K562 (cell line): Measurements from ENCODE around the gene NR4A2. TPM values are rescaled to one million over a fixed set of nuclear protein-coding genes. Genes with fewer than 3 reads are reported as not detected.

Experiments used
- ATAC-seq: fragments of 200-7000 bp; cut with Tn5 transposase; 3 replicates; pipeline ENCODE4 v1.9.1; 2020; ENCODE audit warnings: moderate library complexity
- Bru-seq: library from RNA; stranded (reverse); fragments of 400-500 nt; gene quantifications from one replicate; lab custom pipeline; 2021; lab: Mats Ljungman, UMichigan
- BruChase-seq, 2 experiments: library from RNA; stranded (reverse); fragments of 400-500 nt; gene quantifications; one replicate each; lab custom pipeline; 2021; lab: Mats Ljungman, UMichigan
- BruUV-seq: library from RNA; stranded (reverse); fragments of 400-500 nt; replicated peaks from 2 replicates; lab custom pipeline; 2021; lab: Mats Ljungman, UMichigan
- CTCF ChIA-PET: fragments of 300-600 bp; formaldehyde crosslinking; extraction: SDS; loops from one replicate; lab custom pipeline; 2021; ENCODE audit warnings: low intra/inter-chr PET ratio; lab: Yijun Ruan, JAX
- POLR2A ChIA-PET: fragments of 300-600, 350-650 bp; sonication (Branson Sonifier 250); formaldehyde crosslinking; extraction: SDS; loops from one replicate; lab custom pipeline; 2021; ENCODE audit warnings: antibody characterized with exemption, inconsistent platforms; lab: Yijun Ruan, JAX
- DNase-seq, 4 experiments: peaks; one replicate each; pipeline versions ENCODE4 v3.0.0 to v3.0.0-alpha.2; 2011 to 2018; ENCODE audit warnings: low spot score in 3 of 4, mixed read lengths in 3 of 4; ENCODE audit errors: extremely low read depth in 1 of 4
- FAIRE-seq: peaks from 2 replicates; lab custom pipeline; 2011; peaks lifted over from hg19 to GRCh38; lab: Jason Lieb, UNC
- H2AFZ ChIP-seq: 2 replicates; pipeline ENCODE4 v1.6.0; 2011; ENCODE audit warnings: low read depth, low read length, control low read depth, inconsistent platforms
- H3K27ac ChIP-seq: fragments of 200-600 bp; 3 replicates; pipeline ENCODE4 v1.8.0; 2011; ENCODE audit warnings: low read depth, mild to moderate bottlenecking, control low read depth, inconsistent platforms, low read length, moderate library complexity, mixed read lengths; ENCODE audit errors: extremely low read depth
- H3K27me3 ChIP-seq, 2 experiments: fragments of 300-600 bp in 1 of 2; 2 replicates in 1 of 2; 3 replicates in 1 of 2; pipeline versions ENCODE4 v1.6.0 to v1.8.0; 2011; ENCODE audit warnings: inconsistent platforms in 2 of 2, low read length in 2 of 2, mild to moderate bottlenecking in 1 of 2, mixed read lengths in 1 of 2, moderate library complexity in 1 of 2; ENCODE audit not compliant: control insufficient read depth in 2 of 2, insufficient read depth in 2 of 2
- H3K36me3 ChIP-seq: fragments of 300-600 bp; 3 replicates; pipeline ENCODE4 v1.8.0; 2011; ENCODE audit warnings: mild to moderate bottlenecking, low read length, inconsistent platforms; ENCODE audit not compliant: control insufficient read depth, insufficient read depth
- H3K4me1 ChIP-seq, 2 experiments: fragments of 200-600 bp in 1 of 2; replicated peaks in 1 of 2; 2 replicates in 1 of 2; 3 replicates in 1 of 2; pipeline versions ENCODE4 v1.5.1 to v1.8.0; 2011; ENCODE audit warnings: inconsistent platforms in 2 of 2, low read length in 2 of 2, mild to moderate bottlenecking in 1 of 2, mixed read lengths in 1 of 2, moderate library complexity in 1 of 2; ENCODE audit not compliant: control insufficient read depth in 2 of 2, insufficient read depth in 2 of 2
- H3K4me2 ChIP-seq: 2 replicates; pipeline ENCODE4 v1.6.1; 2011; ENCODE audit warnings: low read length, control low read depth, inconsistent platforms, mixed read lengths; ENCODE audit not compliant: insufficient read depth
- H3K4me3 ChIP-seq: fragments of 200-600 bp; sonication (generic), shearing (Covaris generic); 2 replicates; pipeline ENCODE4 v1.5.1; 2016; ENCODE audit warnings: control low read depth, inconsistent platforms
- H3K79me2 ChIP-seq: fragments of 200-600 bp; 3 replicates; pipeline ENCODE4 v1.8.0; 2011; ENCODE audit warnings: low read length, inconsistent platforms; ENCODE audit not compliant: control insufficient read depth, insufficient read depth
- H3K9ac ChIP-seq, 2 experiments: 2 replicates each; pipeline versions ENCODE4 v1.6.0 to v1.6.1; 2011; ENCODE audit warnings: low read depth in 2 of 2, low read length in 2 of 2, control low read depth in 1 of 2, inconsistent platforms in 1 of 2, mild to moderate bottlenecking in 1 of 2, mixed read lengths in 1 of 2; ENCODE audit not compliant: insufficient read depth in 1 of 2
- H3K9me1 ChIP-seq: one replicate; pipeline ENCODE4 v1.6.0; 2011; ENCODE audit warnings: inconsistent platforms, mild to moderate bottlenecking, low read length, moderate library complexity; ENCODE audit not compliant: control insufficient read depth, insufficient read depth
- H3K9me3 ChIP-seq: replicated peaks from 2 replicates; pipeline ENCODE4 v1.5.1; 2011; ENCODE audit warnings: low read depth, low read length, inconsistent platforms; ENCODE audit not compliant: control insufficient read depth, insufficient read depth
- H4K20me1 ChIP-seq: replicated peaks from 2 replicates; pipeline ENCODE4 v1.6.1; 2011; ENCODE audit warnings: low read length, inconsistent platforms, mixed read lengths; ENCODE audit not compliant: control insufficient read depth, insufficient read depth
- DMBX1 ChIP-seq: fragments of 250-450 bp; sonication (Bioruptor Pico); IDR thresholded peaks from 2 replicates; pipeline ENCODE4 v1.8.0; 2022; ENCODE audit warnings: inconsistent platforms, mild to moderate bottlenecking, moderate library complexity, borderline replicate concordance
- HOMEZ ChIP-seq: fragments of 250-450 bp; sonication (Bioruptor Pico); IDR thresholded peaks from 2 replicates; pipeline ENCODE4 v1.4.0; 2020; ENCODE audit warnings: mild to moderate bottlenecking, moderate library complexity
- KDM4B ChIP-seq, 2 experiments: fragments of 450-650 bp in 1 of 2; sonication (generic) in 1 of 2; IDR thresholded peaks; 2 replicates each; pipeline ENCODE4 v1.6.1; 2016 to 2017; ENCODE audit warnings: borderline replicate concordance in 2 of 2, antibody characterized with exemption in 1 of 2, low read depth in 1 of 2, mild to moderate bottlenecking in 1 of 2
- POLR2G ChIP-seq: fragments of 200-400 bp; formaldehyde crosslinking; IDR thresholded peaks from 2 replicates; pipeline ENCODE4 v1.6.1; 2017; ENCODE audit warnings: low read depth, mild to moderate bottlenecking, antibody characterized with exemption, low read length, moderate library complexity
- POLR3A ChIP-seq: IDR thresholded peaks from 2 replicates; pipeline ENCODE4 v1.6.1; 2011; ENCODE audit warnings: borderline replicate concordance, mild to moderate bottlenecking, moderate library complexity; ENCODE audit not compliant: insufficient read length, insufficient read depth; ENCODE audit errors: extremely low read depth
- SNIP1 ChIP-seq: fragments of 450-650 bp; IDR thresholded peaks from 2 replicates; pipeline ENCODE4 v1.7.1; 2017; ENCODE audit warnings: low read depth, mild to moderate bottlenecking
- YY1 ChIP-seq, 3 experiments: IDR thresholded peaks; 2 replicates each; pipeline ENCODE4 v1.6.1; 2011; ENCODE audit warnings: low read length in 2 of 3, mild to moderate bottlenecking in 2 of 3, moderate library complexity in 2 of 3, borderline replicate concordance in 1 of 3, control low read depth in 1 of 3, low read depth in 1 of 3; ENCODE audit not compliant: insufficient read depth in 3 of 3, insufficient replicate concordance in 2 of 3, control insufficient read depth in 1 of 3, insufficient read length in 1 of 3; ENCODE audit errors: extremely low read depth in 1 of 3
- ZC3H4 ChIP-seq: sonication (generic); formaldehyde crosslinking; IDR thresholded peaks from 2 replicates; pipeline ENCODE4 v1.9.0; 2021; ENCODE audit warnings: missing genetic modification reagents, borderline replicate concordance
- ZNF696 ChIP-seq: fragments of 250-450 bp; sonication (Bioruptor Pico); conservative IDR thresholded peaks from 2 replicates; pipeline ENCODE4 v1.4.0; 2020; ENCODE audit warnings: mild to moderate bottlenecking, moderate library complexity
- WGBS: fragments of 100-300 bp; shearing (Covaris generic); methylation state at CpG from one replicate; pipeline ENCODE4 v1.1.6; 2016; ENCODE audit warnings: low coverage, mixed read lengths; ENCODE audit not compliant: insufficient coverage; ENCODE audit errors: missing lambda C conversion rate; 5-methylcytosine and 5-hydroxymethylcytosine counted together
- in situ Hi-C: fragments of 300-500 bp; cut with MboI; formaldehyde crosslinking; loops from 4 replicates; pipeline ENCODE4 v1.15.0; 2018; ENCODE audit warnings: inconsistent platforms, mixed read lengths
- intact Hi-C: fragments of 100-400 bp; cut with micrococcal nuclease; formaldehyde crosslinking; loops from 2 replicates; pipeline ENCODE4 v1.14.2; 2022
- long read RNA-seq, 3 experiments: library from polyadenylated mRNA in 2 of 3; library from RNA in 1 of 3; unstranded in 2 of 3; stranded (forward) in 1 of 3; transcript quantifications; one replicate each; pipeline ENCODE4 v2.0.0, GENCODE V29; 2019 to 2022
- polyA minus RNA-seq, 3 experiments: library from RNA; depleted of rRNA, polyadenylated mRNA; stranded (reverse); fragments of >200 nt; gene quantifications; 2 replicates each; pipeline ENCODE4 v1.2.3, GENCODE V29; 2011
- polyA plus RNA-seq, 8 experiments: library from polyadenylated mRNA; depleted of rRNA in 4 of 8; stranded (reverse) in 5 of 8; unstranded in 3 of 8; fragments of >200 nt; fragmentation: Nextera tagmentation in 2 of 8; fragmentation: Illumina TruSeq in 1 of 8; extraction: Ambion mirVana in 2 of 8; extraction: Trizol in 1 of 8; gene quantifications; 2 replicates each; pipeline versions ENCODE4 v1.2.1 to v1.2.3, GENCODE V29; 2011 to 2014; ENCODE audit warnings: inconsistent platforms in 1 of 8, missing spikeins in 1 of 8
- total RNA-seq, 7 experiments: library from RNA; depleted of rRNA in 6 of 7; stranded (reverse); fragments of >200 nt in 6 of 7; fragmentation: Illumina TruSeq in 2 of 7; extraction: Trizol in 2 of 7; gene quantifications; 2 replicates each; pipeline versions ENCODE4 v1.2.1 to v1.2.3, GENCODE V29; 2011 to 2021; ENCODE audit warnings: low replicate concordance in 1 of 7
- TF ChIP-seq, protein P1 (sequence below): fragments of 450-650 bp; formaldehyde crosslinking; IDR thresholded peaks from 2 replicates; pipeline ENCODE4 v1.4.0; 2020; ENCODE audit warnings: mild to moderate bottlenecking, mixed read lengths

Gene NR4A2
- 5.8 and 8.4 TPM in 2 replicates for total RNA-seq (2011; cell fraction: chromatin; rRNA removed; ENCODE audit: low replicate concordance)
- total RNA-seq (2011; cell fraction: nucleolus; rRNA removed) = 4.6 and 5.5 TPM in 2 replicates
- 5.2 and 5.6 TPM in 2 replicates for total RNA-seq (2011; cell fraction: nucleoplasm; rRNA removed)
- total RNA-seq (2014; rRNA removed) = 0.95 and 1.3 TPM in 2 replicates
- total RNA-seq (2014; rRNA removed; fragmentation: Illumina TruSeq; extraction: Trizol) = 1.3 and 1.4 TPM in 2 replicates
- 0.94 and 1.1 TPM in 2 replicates for total RNA-seq (2015; rRNA removed; fragmentation: Illumina TruSeq; extraction: Trizol)
- 5.1 and 5.6 TPM in 2 replicates for total RNA-seq (2021)
- polyA plus RNA-seq (2011; rRNA removed) = 1.3 and 2.1 TPM in 2 replicates
- 1.5 and 1.6 TPM in 2 replicates for polyA plus RNA-seq (2011; cell fraction: cytosol; rRNA removed)
- polyA plus RNA-seq (2011; cell fraction: nucleus; rRNA removed) = 6.8 and 9.0 TPM in 2 replicates
- 2.3 and 2.9 TPM in 2 replicates for polyA plus RNA-seq (2012)
- polyA plus RNA-seq (2014; fragmentation: Illumina TruSeq; extraction: Trizol) = 3.9 and 4.6 TPM in 2 replicates
- 1 to 10 TPM; 1.3 to 2.1 TPM for polyA plus RNA-seq (2014; fragmentation: Nextera tagmentation; extraction: Ambion mirVana)
- 2.5 and 3.2 TPM in 2 replicates for polyA plus RNA-seq (2014; rRNA removed)
- 0.88 and 1.8 TPM in 2 replicates for polyA minus RNA-seq (2011; rRNA and poly(A)+ RNA removed)
- polyA minus RNA-seq (2011; cell fraction: cytosol; rRNA and poly(A)+ RNA removed) = 1.0 and 3.6 TPM in 2 replicates
- 4.2 and 5.6 TPM in 2 replicates for polyA minus RNA-seq (2011; cell fraction: nucleus; rRNA and poly(A)+ RNA removed)
- Bru-seq, nascent RNA = percentile 78 among the genes with signal in this experiment
- percentile 66 among the genes with signal in this experiment for BruChase-seq, experiment 1, labeled RNA remaining after a 2-hour chase
- percentile 66 among the genes with signal in this experiment for BruChase-seq, experiment 2, labeled RNA remaining after a 6-hour chase
- long read RNA-seq, experiment 1, partial matches to known transcripts = 3 of 22 reads
- long read RNA-seq, experiment 1, other reads (novel, unspliced or antisense) = 16 of 22 reads
- long read RNA-seq, experiment 2, partial matches to known transcripts = 0 of 3 reads
- long read RNA-seq, experiment 2, other reads (novel, unspliced or antisense) = 3 of 3 reads
- long read RNA-seq, experiment 3, partial matches to known transcripts = 0 of 4 reads
- long read RNA-seq, experiment 3, other reads (novel, unspliced or antisense) = 3 of 4 reads

DNA sequence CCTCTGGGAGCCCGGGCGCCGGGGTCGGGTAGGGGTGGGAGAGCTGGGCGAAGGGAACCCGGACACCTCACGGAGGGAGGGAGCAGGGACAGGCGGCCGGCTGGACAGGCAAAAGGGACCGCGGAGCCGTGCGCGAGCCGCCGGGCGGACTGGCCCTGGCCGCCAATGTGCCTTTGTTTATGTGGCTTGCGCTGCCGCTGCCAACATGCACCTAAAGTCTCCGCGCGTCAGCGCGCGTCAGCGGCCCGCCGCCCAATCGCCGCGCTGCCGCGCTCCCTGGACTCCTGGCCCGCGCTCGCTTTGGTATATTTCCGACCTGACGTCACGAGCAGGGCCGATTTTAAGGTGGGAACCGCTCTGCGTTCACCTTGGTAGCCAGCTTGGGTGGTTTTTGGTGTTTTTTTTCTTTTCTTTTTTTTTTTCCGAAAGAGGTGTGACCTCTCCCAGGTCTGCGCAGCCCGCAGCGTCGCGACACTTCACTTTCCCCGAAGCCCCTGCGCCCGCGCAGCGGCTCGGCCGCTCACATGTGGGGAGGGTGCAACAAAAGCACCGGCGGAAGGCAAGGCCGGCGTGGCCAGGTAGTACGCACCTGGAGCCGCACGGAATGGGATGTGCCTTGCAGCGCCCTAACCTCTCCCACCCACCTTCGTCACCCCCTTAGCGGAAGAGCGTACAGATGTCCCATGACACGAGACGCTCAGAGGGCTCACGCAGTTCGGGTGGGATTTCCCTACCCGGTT is at the start of gene NR4A2:
Gene NR4A2 (minus strand): TSS at position 188 of the 740 bp plus-strand sequence. CDS start 2,535 bp downstream, outside the sequence.
- intact Hi-C loops (loop anchor here (1.0 to 5.0 kb wide), 3 partner anchors 9 to 972 kb away; no protein-coding TSS in a partner anchor), in situ Hi-C loops (loop anchor here (10.0 to 25.0 kb wide), 2 partner anchors 252 to 880 kb away; no protein-coding TSS in a partner anchor)
- CTCF ChIA-PET = no interaction called here
- H3K36me3 ChIP-seq = peaks cover 10% of the 10 kb centered on the region; the same call in 2 of the 3 replicates
- no peaks in the 10 kb centered on the region for H4K20me1 ChIP-seq
- peaks cover 21% of the 10 kb centered on the region for H3K79me2 ChIP-seq
- no peaks in the 10 kb centered on the region for H3K9me1 ChIP-seq
- DNase-seq (peak; percentile 86 to 95 (median 90)), ATAC-seq (peak; percentile 81), FAIRE-seq (peak; percentile 78)
- peak within 1 kb of the TSS; percentile 88 for H3K27ac ChIP-seq
- under 1% methylated on average over 67 of the region's 72 CpGs for WGBS
- no peaks in the 10 kb centered on the region for H3K27me3 ChIP-seq
- TSS peak; percentile 90 for BruUV-seq
- H3K4me2 ChIP-seq = peak within 1 kb of the TSS; percentile 85
- POLR2A ChIA-PET = interaction anchor here (1.6 to 4.8 kb wide), 2 partner anchors 10 to 27 kb away, joined by 3 to 33 read pairs; no protein-coding TSS in a partner anchor
- peaks cover 6 to 27% of the 10 kb centered on the region in 2 experiments for H3K4me1 ChIP-seq
- peak within 1 kb of the TSS; percentile 90 for H2AFZ ChIP-seq
- peak within 1 kb of the TSS; percentile 80 for H3K4me3 ChIP-seq
- peak within 1 kb of the TSS; percentile 84 to 96 for H3K9ac ChIP-seq
- no peaks in the 10 kb centered on the region for H3K9me3 ChIP-seq
- TF ChIP-seq DMBX1 (CRISPR knock-in tag) = no peak
- TF ChIP-seq YY1 (IDR thresholded peaks at IDR 0.05; ENCODE audit: borderline replicate concordance in 1 of 3, control insufficient read depth in 1 of 3, extremely low read depth in 1 of 3, insufficient read depth in 3 of 3, insufficient read length in 1 of 3, insufficient replicate concordance in 2 of 3, low read depth in 1 of 3, low read length in 2 of 3) = peak in 2 of 3 experiments; percentile 57 to 59
- TF ChIP-seq KDM4B (IDR thresholded peaks at IDR 0.05; ENCODE audit: borderline replicate concordance in 2 of 2, low read depth in 1 of 2) = 0 out of 4 replicates have a peak, but pooled peaks of 1 of the 2 experiments have one; percentile 43
- no peak for TF ChIP-seq ZNF696
- 0 out of 2 replicates have a peak, but pooled peaks have one; percentile 36 for TF ChIP-seq ZC3H4 (CRISPR knock-in tag)
- no peak for TF ChIP-seq HOMEZ
- no peak for TF ChIP-seq SNIP1
- TF ChIP-seq, protein P1, sequence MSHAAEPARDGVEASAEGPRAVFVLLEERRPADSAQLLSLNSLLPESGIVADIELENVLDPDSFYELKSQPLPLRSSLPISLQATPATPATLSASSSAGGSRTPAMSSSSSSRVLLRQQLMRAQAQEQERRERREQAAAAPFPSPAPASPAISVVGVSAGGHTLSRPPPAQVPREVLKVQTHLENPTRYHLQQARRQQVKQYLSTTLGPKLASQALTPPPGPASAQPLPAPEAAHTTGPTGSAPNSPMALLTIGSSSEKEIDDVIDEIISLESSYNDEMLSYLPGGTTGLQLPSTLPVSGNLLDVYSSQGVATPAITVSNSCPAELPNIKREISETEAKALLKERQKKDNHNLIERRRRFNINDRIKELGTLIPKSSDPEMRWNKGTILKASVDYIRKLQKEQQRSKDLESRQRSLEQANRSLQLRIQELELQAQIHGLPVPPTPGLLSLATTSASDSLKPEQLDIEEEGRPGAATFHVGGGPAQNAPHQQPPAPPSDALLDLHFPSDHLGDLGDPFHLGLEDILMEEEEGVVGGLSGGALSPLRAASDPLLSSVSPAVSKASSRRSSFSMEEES (CRISPR knock-in tag) = 0 out of 2 replicates have a peak, but pooled peaks have one; percentile 12
- no peak for TF ChIP-seq POLR3A
- peak; percentile 97 for TF ChIP-seq POLR2G
